ENCODE measurements around the gene ARSG. TPM values are rescaled to one million over a fixed set of nuclear protein-coding genes. Genes with fewer than 3 reads are reported as not detected.

Gene ARSG
- total and polyA plus RNA-seq, 2 of the 13 experiments (the other 11 are each of a cell fraction or from before 2014, with no cell fraction given), result 3.7 to 15.2 TPM

DNA sequence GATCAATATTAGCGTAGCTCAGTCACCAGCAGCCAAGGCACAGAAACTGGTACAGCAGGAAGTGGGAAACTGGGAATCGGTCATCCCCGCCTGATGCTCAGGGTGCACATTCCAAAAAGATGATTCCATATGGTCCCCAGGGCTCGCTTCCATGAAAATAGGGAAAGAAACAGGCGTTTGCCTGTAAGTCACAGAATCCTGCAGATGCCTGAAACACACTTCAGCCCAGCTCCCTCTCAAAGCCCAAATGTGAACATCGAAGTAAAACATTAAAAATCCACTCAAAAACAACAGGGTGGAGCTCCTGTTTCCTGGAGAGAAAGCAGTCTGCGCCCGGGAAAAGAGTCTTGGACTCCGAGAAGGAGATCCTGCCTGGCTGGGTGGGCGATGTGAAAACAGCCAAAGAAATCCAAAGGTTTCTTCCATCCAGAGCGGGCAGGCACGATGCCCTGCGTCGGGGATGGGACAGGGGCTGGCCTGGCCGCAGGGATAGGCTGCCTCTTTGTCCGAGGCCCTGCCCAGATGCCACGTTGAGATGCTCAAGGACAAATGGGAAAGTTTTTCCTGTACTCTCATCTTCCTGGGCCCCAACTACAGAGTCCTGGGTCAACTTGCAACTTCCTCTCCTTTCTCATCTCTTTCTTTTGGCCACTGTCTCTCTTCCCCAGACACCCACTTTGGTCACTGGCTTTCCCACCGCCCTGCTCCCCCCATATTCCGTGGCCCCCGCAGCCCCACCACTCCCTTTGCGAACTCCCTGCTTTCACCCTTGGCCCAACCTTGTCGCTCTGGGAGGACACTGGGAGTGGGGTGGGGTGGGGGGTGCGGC is 165.3 kb downstream of the ARSG start (continued):
- no peak; the same call in 1 of the 2 replicates for TF ChIP-seq MYPOP (CRISPR knock-in tag; IDR thresholded peaks at IDR 0.05)
- TF ChIP-seq KAT2B (IDR thresholded peaks at IDR 0.05; ENCODE audit: borderline replicate concordance, low read depth, low read length), result no peak
- TF ChIP-seq NR2F1 (CRISPR knock-in tag; IDR thresholded peaks at IDR 0.05), result no peak
- TF ChIP-seq POLR2A (IDR thresholded peaks at IDR 0.05; ENCODE audit: insufficient read depth in 1 of 2, low read depth in 2 of 2, low read length in 2 of 2), result peak; percentile 49 to 61; a peak in 3 of 4 replicates
- no peak for TF ChIP-seq ZIK1 (CRISPR knock-in tag; IDR thresholded peaks at IDR 0.05; ENCODE audit: borderline replicate concordance, low read depth)
- no peak for TF ChIP-seq ZSCAN22 (CRISPR knock-in tag; IDR thresholded peaks at IDR 0.05)
- TF ChIP-seq ATF7-NPFF (CRISPR knock-in tag; IDR thresholded peaks at IDR 0.05; ENCODE audit: low read depth), result no peak
- no peak for TF ChIP-seq ZSCAN30 (CRISPR knock-in tag; IDR thresholded peaks at IDR 0.05)
- peak; percentile 69; the same call in 1 of the 2 replicates for TF ChIP-seq ZNF878 (CRISPR knock-in tag; IDR thresholded peaks at IDR 0.05)
- TF ChIP-seq ATF4 (CRISPR knock-in tag; IDR thresholded peaks at IDR 0.05), result no peak; a peak in 1 of 4 replicates
- TF ChIP-seq FUBP1 (CRISPR knock-in tag; IDR thresholded peaks at IDR 0.05; ENCODE audit: borderline replicate concordance), result no peak
- TF ChIP-seq KDM5B (CRISPR knock-in tag; IDR thresholded peaks at IDR 0.05; ENCODE audit: borderline replicate concordance), result peak; percentile 31; the same call in 1 of the 2 replicates
- peak; percentile 73 for TF ChIP-seq NFYC (CRISPR knock-in tag; IDR thresholded peaks at IDR 0.05)
- TF ChIP-seq, protein P1, sequence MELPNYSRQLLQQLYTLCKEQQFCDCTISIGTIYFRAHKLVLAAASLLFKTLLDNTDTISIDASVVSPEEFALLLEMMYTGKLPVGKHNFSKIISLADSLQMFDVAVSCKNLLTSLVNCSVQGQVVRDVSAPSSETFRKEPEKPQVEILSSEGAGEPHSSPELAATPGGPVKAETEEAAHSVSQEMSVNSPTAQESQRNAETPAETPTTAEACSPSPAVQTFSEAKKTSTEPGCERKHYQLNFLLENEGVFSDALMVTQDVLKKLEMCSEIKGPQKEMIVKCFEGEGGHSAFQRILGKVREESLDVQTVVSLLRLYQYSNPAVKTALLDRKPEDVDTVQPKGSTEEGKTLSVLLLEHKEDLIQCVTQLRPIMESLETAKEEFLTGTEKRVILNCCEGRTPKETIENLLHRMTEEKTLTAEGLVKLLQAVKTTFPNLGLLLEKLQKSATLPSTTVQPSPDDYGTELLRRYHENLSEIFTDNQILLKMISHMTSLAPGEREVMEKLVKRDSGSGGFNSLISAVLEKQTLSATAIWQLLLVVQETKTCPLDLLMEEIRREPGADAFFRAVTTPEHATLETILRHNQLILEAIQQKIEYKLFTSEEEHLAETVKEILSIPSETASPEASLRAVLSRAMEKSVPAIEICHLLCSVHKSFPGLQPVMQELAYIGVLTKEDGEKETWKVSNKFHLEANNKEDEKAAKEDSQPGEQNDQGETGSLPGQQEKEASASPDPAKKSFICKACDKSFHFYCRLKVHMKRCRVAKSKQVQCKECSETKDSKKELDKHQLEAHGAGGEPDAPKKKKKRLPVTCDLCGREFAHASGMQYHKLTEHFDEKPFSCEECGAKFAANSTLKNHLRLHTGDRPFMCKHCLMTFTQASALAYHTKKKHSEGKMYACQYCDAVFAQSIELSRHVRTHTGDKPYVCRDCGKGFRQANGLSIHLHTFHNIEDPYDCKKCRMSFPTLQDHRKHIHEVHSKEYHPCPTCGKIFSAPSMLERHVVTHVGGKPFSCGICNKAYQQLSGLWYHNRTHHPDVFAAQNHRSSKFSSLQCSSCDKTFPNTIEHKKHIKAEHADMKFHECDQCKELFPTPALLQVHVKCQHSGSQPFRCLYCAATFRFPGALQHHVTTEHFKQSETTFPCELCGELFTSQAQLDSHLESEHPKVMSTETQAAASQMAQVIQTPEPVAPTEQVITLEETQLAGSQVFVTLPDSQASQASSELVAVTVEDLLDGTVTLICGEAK (IDR thresholded peaks at IDR 0.05), result no peak
- TF ChIP-seq, protein P1 (CRISPR knock-in tag; IDR thresholded peaks at IDR 0.05), result no peak
- TF ChIP-seq SOX5 (CRISPR knock-in tag; IDR thresholded peaks at IDR 0.05; ENCODE audit: borderline replicate concordance), result peak; percentile 23; the same call in 1 of the 2 replicates
